G401.6 (cell line): ENCODE measurements around the gene SPAG16.
"Not testable (repeated sequence)": the region's sequence is repeated elsewhere in the genome, so short reads cannot be mapped to it uniquely, and the experiment has no call there.

Experiments
- FAIRE-seq: peaks from 2 replicates; lab custom pipeline; 2012; peaks lifted over from hg19 to GRCh38; lab: Jason Lieb, UNC

Gene SPAG16

DNA sequence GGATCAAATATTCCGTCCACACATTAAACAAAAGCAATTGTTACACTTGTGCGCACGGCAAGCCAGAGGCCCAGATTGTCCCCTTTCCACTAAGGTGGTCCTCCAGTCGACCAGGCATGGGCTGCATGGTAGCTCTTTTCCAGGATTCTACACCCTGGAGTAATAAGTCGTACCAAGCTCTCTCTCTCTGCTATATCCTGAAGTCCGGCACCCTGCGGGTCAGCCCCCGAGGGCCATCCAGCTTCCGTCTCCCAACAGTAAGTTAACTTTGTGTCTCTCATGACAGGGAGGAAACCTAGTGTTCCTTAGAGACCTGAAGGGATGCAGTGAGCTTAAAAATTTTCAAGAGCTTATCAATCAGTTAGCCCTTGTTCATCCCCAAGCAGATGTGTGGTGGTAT lies 126.4 kb downstream of the SPAG16 start:
- FAIRE-seq: not testable (repeated sequence)

DNA sequence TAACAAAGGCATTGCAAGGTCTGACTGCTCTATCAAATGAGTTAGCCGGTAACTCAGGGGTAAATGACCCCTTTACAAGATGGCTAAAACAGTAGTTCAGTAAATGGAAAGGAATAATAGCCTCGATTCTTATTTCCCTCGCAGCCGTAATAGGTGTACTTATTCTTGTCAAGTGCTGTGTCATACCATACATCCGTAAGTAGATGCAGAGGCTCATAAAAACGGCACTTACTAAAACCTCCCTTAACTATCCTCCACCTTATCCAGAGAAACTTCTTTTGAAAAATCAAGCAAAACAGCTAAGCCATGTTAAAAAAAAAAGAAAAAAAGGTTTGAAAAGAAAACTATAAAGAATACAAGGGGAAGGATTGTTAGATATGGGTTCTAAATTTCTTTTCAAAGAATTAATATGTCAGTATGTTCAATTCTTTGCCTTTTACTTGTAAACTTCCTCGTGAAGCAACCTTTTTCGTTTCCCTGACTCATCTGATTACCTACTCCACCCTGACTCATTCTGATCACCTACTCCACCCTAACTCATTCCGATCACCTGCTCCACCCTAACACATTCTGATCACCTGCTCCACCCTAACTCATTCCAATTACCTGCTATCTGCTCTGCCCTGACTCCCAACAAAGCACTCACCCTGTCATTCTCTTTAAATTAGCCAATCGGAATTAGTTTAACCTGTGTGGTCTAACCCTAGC lies 127.5 kb downstream of the SPAG16 start:
- FAIRE-seq: no peak

DNA sequence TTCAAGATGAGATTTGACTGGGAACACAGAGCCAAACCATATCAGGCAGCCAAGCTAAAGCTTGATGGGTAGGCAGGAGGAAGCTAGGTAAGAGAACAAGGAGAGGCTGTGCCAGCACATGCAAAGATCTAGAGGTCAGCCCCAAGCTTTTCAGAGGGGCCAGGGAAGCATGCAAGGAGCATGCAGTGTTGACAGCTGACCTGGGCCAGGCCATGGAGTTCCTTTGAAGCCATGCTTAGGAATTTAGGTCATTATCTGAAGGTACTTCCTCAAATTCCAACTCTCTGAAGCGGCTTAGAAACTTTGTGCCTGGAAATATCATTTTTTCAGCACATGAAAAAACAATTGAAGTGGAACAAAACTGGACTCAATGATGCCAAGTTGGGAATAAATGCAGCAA lies 130.8 kb downstream of the SPAG16 start:
- FAIRE-seq: no peak

DNA sequence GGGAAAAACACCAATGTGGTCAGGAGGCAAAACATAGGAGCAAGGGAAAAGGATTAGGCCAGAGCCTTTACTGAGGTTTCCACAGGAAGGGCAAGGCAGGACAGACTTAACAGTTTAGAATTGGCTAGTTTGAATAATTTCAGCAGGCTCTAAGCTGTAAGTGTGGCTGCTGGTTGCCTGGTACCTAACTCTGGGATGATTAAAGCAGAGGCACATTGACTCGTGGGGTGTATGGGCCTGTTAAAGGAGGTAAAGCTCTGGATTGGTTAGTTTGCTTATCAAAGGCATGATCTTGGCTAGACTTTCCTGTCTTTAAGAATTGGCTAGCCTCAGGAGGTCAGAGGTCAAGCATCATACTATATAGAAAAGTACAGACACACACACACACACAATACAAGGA lies 132.6 kb downstream of the SPAG16 start:
- FAIRE-seq: no peak

DNA sequence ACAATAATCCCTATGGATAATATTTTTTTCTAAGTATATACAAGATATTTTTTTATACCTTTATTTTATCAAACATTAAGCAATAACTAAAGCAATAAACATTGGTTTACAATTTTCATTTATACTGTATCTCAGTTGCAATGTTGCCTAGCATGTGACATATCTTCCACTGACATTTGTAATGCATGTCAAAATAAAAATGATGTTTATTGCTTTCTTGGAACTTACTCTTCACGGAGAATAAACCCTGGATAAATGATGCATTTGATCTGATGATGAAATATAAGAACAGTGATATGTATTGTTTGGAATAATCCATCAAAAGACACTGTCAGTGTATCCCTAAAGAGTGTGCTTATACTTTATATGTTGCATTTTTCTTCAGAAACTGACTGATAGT lies 135.7 kb downstream of the SPAG16 start:
- no peak for FAIRE-seq

DNA sequence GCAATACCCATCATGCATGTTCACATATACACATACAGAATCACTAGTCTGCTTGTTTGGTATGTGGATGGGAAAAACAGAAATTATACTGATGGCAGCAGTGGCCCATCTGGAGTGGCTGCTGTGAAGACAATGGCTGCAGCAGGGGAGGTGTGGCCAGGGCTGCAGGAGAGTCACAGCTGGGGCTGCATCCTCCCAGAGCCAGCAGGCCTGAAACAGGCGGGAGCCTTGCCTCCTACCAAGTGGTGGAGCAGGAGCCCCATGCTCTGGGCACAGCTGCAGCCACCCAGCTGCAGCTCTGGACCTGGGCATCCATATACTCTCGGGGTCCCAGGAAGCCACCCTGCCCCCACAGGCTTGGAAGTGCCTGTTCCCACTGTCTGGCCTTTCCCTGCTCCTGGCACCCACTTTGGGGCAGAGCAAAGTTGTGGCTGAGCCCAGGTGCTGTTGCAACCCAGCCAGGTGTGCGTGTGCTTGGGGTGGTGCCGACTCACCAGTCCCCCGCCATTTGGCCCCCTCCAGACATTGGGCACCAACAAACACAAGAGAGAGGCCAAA lies 136.6 kb downstream of the SPAG16 start:
- no peak for FAIRE-seq

DNA sequence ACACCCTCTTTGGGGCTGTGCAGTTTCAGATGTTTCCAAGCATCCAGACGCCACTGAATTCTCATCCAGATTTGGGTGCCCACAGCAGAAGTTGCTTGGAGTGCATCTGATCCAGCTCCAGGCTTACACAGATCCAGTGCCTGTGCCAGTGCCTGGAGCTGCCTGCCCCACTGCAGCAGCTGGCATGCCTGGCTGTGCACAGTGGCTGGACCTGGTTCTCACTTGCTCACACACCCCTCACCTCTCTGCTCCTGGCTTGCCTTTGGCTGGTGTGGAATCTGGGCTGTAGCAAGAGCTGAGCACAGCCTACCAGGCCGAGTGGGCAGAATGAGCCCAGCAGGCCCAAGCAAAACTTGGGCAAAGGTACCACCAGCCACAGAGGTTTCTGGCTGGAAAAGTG lies 137.9 kb downstream of the SPAG16 start:
- no peak for FAIRE-seq

DNA sequence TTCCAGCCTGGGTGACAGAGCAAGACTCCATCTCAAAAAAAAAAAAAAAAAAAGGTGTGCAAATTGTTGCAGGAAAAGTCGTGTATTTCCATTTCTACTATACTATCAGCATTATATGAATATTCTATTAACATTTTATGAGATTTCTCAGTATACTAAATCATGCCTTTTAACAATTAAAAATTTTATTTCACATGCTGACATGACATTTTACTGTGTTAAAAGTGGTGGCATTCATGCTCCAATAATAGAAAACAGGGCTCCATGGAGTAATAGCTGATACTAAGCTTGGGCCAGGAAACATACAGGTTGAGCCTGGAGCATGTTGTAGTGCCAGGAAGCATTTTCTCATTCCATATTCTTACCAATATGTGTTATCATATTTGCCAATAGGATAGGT lies 141.4 kb downstream of the SPAG16 start:
- FAIRE-seq: no peak

DNA sequence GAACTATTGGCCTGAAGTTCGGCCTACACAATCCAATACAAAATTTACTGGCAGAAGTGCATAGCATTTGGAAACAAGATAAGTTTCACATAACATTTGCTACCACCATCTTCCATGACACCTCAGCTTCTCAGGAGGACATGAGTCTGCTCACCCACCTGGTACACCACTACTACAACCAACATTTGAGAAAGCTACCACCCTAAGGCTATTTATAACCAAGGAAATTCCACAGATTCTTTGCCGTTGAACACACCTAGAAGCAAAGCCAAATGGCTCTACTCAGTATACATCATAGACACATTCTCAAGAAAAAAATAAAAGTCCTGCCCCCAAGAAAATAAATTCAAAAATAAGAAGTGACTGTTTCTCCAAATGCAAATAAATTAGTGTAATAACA lies 145.3 kb downstream of the SPAG16 start:
- no peak for FAIRE-seq

DNA sequence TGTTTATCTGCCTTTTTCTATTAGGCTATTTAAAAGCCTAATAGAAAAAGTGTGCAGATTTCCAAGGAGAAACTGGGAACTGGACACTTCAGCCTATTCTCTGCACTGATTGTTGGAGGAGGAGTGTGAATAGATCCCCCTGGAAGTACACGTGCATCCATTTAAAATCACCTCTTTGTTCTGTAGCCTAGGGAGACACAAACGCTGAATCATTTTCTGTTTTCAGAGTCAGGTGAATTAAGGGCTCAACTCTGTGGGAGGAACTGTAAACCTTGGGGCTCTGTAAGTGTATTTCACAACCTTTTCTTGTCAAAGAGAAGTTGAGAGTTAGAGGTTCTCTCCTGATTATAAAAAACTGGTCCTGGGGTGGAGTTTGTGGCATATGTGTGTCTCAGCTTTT lies 159.7 kb downstream of the SPAG16 start:
- no peak for FAIRE-seq

DNA sequence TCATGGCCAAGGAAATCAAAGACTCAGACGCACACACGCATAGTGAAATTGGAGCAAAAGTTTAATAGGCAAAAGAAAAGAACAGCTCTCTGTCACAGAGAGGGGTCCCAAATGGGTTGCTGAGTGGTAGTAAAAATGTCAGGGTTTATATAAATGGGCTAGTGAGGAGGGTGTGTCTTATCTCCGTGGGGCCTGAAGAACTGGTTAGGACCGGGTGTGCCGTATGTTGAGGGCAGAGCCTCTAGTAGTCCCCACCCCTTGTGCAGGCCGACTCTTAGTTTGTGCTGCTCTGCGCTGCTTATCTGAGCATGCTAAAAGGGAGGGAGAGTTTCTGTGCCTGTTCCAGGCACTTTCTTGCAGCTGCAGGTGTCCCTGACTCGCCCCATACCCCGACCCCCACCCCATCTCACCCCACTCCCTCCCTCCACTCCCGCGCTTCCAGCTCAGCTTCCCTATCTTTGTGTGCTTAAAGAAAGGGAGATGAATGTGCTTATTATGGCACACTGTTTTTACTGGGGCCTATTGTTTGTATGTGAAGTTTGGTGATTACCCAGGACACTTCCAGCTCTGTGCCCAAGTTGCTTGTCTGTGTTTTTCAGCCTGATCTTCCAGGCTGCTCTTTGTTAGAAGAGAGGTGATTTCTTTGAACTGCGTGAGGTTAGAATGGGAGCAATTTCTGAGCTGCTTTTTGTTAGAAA lies 167.4 kb downstream of the SPAG16 start:
- no peak for FAIRE-seq

DNA sequence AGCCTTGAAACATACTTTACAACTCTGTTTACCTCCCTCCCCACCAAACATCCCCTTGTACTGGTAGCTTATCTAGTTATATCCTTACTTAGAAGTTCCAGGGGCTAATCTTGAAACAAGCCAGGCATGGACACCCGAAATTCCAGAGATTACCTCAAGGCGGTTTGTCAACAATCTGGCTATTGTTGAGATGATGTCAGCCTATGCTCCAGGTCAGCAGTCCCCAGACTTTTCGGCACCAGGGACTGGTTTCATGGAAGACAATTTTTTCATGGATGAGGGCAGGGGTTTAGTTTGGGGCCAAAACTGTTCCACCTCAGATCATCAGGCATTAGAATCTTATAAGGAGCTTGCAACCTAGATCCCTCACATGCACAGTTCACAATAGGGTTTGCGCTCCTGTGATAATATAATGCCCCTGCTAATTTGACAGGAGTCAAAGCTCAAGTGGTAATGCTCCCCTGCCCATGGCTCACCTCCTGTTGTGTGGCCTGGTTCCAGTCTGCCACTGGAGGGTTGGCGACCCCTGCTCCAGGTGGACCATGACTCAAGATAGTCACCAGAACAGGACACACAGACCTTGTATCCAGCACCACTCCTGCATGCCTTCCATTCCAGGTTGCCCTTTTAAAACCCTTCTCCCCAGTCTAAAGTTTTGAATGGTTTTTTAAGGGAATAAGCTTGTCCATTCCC lies 171.2 kb downstream of the SPAG16 start:
- no peak for FAIRE-seq

DNA sequence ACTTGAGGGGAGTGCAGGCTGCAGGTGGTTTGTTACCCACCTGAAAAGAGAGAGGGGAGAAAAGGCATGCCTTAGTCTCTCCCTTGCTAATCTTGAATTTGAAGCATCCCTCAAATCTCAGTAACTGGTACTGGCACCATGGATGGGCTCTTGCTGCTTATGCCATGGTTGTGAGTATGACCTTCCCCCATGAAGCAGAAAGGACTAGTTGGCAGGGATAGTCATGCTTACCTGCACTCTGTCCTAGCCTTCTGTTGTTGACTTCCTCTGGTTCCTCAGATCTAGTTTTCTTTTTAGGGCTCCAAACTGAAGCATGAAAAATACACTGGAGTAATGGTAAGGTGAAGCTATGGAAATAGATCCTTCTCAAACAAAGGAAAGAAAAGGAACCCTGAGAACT lies 191.2 kb downstream of the SPAG16 start:
- FAIRE-seq: no peak

DNA sequence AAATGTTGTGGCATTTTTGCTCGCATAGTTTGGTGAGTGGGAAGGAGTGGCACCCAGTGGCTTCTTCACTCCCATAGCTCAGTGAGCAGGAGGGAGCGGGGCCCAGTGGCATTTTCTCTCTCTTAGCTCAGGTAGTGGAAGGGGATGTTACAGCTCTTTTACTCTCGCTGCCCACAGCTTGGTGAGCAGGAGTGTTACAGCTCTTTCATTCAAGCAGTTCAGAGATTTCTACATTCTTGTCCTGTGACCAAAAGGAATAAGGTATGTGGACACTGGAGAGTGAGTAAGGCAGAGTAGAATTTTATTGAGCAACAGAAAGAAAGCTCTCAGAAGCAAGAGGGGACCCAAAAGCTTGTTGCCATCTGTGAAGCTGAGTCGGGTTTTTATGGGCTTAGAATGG lies 192.4 kb downstream of the SPAG16 start:
- FAIRE-seq: no peak

DNA sequence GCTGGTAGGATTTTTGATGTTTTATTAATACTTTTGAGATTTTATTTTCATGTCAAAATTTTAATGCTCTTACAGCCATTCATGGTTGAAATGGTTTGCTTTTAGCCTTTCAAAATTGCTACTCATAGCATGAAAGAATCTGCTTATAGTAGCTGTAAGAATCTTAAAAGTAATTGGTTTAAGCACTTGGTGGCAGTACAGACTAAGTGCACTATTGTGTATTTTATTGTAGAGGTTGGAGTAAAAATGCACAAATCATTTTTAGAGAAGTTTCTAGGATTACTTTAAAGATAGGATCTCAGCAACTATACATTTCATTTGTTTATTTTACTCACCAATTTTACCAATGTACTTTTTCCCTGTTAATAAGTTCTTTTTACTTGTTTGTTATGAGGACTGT lies 205.8 kb downstream of the SPAG16 start:
- FAIRE-seq: no peak

DNA sequence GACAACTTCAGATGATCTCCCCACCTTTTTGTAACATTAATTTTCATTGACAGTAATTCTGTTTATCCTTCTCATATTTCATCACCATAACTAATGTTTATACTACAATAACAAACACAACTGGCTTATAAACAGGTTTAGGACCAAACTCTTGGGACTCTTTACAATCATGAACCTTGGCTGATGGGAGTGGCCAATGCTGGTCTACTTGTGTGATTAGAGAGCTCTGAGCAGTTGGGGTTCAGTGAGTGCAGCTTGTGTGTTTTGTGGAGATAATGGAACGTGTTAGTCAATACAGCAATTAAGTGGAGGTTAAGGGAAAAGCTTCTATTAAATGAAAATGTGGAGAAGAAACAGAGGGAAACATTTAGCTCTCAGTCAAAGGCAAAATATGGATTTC lies 207.1 kb downstream of the SPAG16 start:
- FAIRE-seq: no peak

DNA sequence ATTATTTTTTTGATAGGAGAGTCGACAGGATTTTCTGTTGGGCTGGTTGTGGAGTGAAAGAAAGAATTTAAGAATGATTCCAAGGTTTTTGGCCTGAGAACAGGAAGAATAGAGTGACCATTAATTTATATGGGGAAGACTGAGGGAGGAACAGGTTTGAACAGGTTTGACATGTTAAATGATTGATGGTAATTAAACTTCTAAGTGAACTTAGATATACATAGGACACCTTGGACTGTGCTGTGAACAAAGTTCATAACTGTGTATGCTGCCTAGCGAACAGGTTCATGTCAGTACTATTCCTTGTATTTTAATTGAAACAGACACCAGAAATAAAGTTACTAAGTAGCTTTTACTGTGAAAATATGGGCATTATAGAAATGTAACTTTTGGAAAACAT lies 212.0 kb downstream of the SPAG16 start:
- FAIRE-seq: no peak

DNA sequence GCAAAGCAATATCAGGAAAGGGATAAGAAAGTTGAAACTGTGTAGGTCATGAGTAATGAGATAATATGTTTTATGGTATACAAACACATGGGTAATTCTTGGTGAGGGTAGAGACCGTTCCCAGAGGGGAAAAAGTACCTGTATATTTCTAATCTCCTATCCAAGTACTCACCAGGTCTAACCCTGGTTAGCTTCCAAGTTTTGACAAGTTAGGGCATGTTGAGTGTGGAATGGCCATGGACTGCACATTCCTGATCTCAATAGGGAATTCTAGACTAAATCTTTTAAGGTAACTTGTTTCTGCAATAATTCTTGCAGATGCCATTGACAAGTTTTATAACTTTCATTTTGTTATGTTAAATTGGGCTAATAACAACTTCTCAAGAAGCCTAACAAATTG lies 216.6 kb downstream of the SPAG16 start:
- no peak for FAIRE-seq

DNA sequence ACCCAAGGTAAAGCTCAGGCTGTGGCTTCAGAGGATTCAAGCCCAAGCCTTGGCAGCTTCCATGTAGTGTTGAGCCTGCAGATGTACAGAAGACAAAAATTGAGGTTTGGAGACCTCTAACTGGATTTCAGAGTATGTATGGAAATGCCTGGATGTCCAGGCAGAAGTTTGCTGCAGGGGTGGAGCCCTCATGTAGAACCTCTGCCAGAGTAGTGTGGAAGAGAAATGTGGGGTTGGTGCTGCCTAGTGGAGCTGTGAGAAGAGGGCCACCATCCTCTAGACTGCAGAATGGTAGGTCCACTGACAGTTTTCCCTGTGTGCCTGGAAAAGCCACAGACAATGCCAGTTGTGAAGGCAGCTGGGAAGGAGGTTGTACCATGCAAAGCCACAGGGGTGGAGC lies 239.9 kb downstream of the SPAG16 start:
- no peak for FAIRE-seq

DNA sequence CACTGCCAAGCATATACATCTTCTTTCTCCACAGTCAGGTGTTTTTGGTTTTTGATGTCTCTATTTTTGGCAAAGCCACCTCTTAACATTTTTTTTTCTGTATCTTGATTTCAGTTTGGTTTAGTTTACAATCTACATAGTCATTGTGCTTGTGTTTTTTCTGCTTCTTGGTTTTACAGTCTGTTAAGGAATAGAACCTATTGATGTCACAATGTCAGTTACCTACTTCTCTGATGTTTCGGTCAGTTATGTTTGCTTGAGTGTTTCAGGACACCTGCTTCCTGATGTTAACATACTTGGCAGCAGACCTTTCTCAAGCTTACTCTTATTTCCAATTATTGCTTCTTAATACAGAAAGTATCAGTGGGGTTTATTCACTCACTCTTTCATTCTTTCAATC lies 253.3 kb downstream of the SPAG16 start:
- FAIRE-seq: no peak

DNA sequence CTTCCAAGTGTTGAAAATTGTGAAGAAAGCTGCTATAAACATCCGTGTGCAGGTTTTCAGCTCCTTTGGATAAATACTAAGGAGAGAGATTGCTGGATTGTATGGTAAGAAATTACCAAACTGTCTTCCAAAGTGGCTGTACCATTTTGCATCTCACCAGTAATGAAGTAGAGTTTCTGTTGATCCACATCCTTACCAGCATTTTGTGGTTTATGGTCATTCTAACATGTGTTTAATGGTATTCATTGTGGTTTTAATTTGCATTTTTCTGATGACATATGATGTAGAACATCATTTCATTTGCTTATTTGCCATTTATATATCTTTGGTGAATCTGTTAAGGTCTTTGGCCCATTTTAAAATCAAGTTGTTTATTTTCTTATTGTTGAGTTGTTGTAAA lies 260.7 kb downstream of the SPAG16 start:
- no peak for FAIRE-seq

DNA sequence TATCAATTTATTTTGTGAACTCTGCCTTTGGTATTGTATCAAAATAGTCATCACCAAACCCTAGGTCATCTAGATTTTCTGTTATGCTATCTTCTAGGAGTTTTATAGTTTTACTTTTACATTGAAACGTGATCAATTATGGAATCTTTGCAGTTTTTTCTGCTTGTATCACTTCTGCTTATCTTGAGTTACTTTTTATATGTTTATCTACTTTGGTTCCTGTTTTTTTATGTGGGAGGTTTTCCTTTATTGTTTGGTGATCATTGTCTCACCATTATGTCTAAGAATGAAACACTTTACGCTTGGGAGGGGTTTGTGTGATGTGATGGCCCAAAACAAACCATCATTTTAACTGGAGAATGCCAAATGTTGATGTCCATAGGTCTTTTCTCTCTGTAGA lies 261.2 kb downstream of the SPAG16 start:
- no peak for FAIRE-seq

DNA sequence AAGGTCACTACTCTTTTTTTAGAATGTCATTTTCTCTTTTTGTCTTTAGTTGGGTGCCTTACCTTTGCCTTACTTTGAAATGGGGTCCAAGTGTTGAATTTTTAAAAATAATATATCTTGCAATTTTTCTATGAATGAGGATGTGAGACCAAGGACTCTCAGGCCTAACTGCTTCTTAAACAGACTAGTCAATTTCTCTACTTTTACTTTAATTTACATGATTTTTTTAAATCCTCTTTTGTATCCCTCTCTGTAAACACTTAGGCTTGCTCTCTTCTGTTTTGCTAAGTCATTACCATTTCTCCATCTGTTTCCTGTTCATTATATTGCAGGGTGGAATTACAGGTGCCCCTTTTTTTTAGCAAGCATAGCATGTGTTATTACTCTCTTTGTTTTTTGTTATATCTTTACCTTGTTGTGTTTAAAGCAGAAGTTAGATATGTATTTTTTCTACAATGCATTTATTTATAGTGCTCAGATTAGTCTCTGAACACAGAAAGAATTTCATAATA lies 261.8 kb downstream of the SPAG16 start:
- no peak for FAIRE-seq
